IPS-18a (cell line): ENCODE data around the gene GOLGB1.

Experiments used
- H3K27ac ChIP-seq: one replicate; pipeline ENCODE4 v1.5.1; 2013; ENCODE audit warnings: low read length
- H3K27me3 ChIP-seq: one replicate; pipeline ENCODE4 v1.6.1; 2013; ENCODE audit warnings: mild to moderate bottlenecking, low read length; ENCODE audit not compliant: control insufficient read depth, insufficient read depth
- H3K36me3 ChIP-seq: one replicate; pipeline ENCODE4 v1.6.1; 2013; ENCODE audit warnings: low read depth, low read length; ENCODE audit not compliant: control insufficient read depth
- H3K4me1 ChIP-seq: one replicate; pipeline ENCODE4 v1.6.1; 2013; ENCODE audit warnings: low read depth, low read length; ENCODE audit not compliant: control insufficient read depth
- H3K4me3 ChIP-seq: one replicate; pipeline ENCODE4 v1.5.1; 2013; ENCODE audit warnings: low read length
- H3K9ac ChIP-seq: one replicate; pipeline ENCODE4 v1.6.1; 2013; ENCODE audit warnings: mild to moderate bottlenecking, low read length, moderate library complexity
- H3K9me3 ChIP-seq: one replicate; pipeline ENCODE4 v1.6.1; 2013; ENCODE audit warnings: low read depth, low read length; ENCODE audit not compliant: control insufficient read depth

GOLGB1 gene

DNA sequence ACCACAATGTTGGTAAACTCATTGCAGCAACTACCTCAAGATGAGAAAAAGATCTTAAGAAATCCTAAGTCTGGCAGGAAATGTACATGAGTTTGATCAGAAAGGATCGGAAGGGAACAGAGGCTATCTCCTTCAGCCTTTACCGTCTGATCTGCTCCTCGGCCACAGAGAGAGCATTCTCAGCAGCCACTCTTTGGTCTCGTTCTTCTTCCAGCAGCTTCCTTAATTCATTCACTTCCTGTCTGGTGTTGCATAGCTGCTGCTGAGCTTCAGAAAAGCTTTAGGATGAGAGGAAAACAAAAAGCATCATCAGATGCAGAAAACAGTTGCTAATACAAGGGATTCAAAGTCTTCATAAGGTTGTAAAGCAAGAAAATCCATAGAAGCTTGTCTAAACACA lies 82.2 kb downstream of the GOLGB1 start:
- H3K4me3 ChIP-seq, result no peak overlapping the region
- no peaks in the 10 kb centered on the region for H3K27me3 ChIP-seq
- H3K27ac ChIP-seq, result no peak overlapping the region
- H3K9me3 ChIP-seq, result no peaks in the 10 kb centered on the region
- H3K36me3 ChIP-seq, result peaks cover 47% of the 10 kb centered on the region
- H3K4me1 ChIP-seq, result no peaks in the 10 kb centered on the region
- H3K9ac ChIP-seq, result no peak overlapping the region

DNA sequence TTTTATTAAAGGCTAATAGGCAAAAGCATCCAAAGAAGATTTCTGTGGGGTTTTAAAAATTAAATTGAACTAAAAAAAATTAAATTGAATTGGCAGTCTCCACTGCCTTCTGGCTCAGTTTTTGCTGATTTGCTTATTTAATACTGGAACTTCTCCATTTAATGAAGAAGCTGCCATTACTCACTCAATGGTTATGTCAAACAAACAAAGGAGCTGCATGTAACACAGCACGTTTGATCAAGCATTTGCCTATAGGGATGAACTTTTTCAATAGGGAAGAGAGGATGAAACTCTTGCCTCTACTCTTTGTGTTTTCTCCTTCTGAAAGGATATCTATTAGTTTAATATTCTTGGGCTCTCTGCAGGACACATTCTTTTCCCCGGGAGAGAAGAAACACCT lies 84.1 kb downstream of the GOLGB1 start:
- H3K36me3 ChIP-seq, result peaks cover 47% of the 10 kb centered on the region
- no peaks in the 10 kb centered on the region for H3K4me1 ChIP-seq
- no peak overlapping the region for H3K27ac ChIP-seq
- H3K4me3 ChIP-seq, result no peak overlapping the region
- no peaks in the 10 kb centered on the region for H3K9me3 ChIP-seq
- no peaks in the 10 kb centered on the region for H3K27me3 ChIP-seq
- no peak overlapping the region for H3K9ac ChIP-seq

DNA sequence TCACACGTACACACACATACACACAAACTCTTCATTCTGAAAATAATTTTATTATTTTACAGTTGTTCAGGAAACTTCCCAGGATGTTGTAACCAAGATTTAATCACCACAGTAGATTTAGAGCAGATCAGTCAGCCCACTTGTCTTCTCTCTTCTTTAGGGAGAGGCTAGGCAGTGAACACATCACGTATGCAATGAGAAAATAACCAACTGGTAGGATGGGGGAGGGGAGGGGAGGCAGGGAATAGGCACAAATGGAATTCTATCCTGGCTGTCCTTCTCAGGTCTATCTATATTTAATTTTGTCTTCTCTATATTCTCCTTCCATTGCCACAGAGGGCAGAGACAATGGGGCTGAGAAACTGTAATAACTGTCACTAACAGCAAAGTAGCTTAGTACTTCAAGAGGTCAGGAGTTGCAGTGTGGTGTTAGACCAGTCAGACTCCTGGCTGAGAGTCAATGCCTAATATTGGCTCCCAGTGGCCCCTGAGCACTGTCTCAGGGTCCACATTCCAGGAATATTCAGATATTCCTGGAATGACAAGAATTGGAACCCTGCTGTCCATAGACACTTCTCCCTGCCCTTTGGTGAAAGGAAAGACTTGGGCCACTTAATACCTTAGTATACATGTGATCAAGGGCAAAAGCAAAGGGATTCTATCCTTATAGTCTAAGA lies 86.2 kb downstream of the GOLGB1 start:
- peaks cover 47% of the 10 kb centered on the region for H3K36me3 ChIP-seq
- no peaks in the 10 kb centered on the region for H3K9me3 ChIP-seq
- no peaks in the 10 kb centered on the region for H3K27me3 ChIP-seq
- H3K9ac ChIP-seq, result no peak overlapping the region
- no peaks in the 10 kb centered on the region for H3K4me1 ChIP-seq
- H3K27ac ChIP-seq, result no peak overlapping the region
- no peak overlapping the region for H3K4me3 ChIP-seq

DNA sequence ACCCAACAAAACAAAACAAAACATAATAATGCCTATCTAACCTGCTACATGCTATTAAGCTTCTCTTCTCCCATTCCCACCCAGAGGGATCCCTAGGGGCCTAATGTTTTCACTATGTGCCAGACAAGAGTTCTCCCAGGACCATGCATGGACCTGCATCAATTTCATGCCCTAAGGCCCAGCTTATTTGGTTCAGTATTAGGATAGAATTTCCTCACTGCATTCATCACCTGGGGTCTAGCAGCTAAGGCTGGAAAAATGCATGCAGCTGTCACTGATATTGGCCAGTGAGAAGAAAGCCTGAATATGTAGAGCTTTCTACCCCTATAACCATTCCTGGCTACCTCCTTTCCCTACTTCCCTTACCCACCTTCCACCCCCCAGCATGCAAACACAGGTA lies 86.8 kb downstream of the GOLGB1 start:
- Histone ChIP-seq H3K27ac (no peak overlapping the region), H3K9me3 (no peaks in the 10 kb centered on the region), H3K4me3 (no peak overlapping the region), H3K9ac (no peak overlapping the region), H3K27me3 (no peaks in the 10 kb centered on the region), H3K36me3 (peaks cover 44% of the 10 kb centered on the region), H3K4me1 (no peaks in the 10 kb centered on the region)

DNA sequence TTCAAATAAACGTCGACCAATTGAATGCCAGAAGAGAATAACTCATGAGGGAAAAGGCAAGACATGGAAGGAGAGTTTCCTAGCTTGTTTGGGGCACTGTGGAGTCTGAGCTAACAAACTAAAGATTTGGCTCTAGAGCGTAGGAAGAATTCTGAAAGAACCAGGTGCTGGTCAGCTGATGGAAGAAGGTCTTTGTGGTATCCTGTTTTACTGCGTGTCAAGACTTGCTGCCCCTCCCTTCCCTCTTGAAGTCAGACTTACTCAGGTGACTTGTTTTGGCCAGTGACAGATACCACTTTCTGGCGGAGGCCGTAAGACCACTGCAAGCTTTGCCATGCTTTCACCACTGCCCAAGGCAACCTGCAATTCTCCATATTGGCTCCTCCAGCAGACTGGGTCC lies 88.2 kb downstream of the GOLGB1 start:
- Histone ChIP-seq H3K4me1 (no peaks in the 10 kb centered on the region), H3K4me3 (no peak overlapping the region), H3K27me3 (no peaks in the 10 kb centered on the region), H3K9me3 (no peaks in the 10 kb centered on the region), H3K27ac (no peak overlapping the region), H3K9ac (no peak overlapping the region), H3K36me3 (peaks cover 31% of the 10 kb centered on the region)

DNA sequence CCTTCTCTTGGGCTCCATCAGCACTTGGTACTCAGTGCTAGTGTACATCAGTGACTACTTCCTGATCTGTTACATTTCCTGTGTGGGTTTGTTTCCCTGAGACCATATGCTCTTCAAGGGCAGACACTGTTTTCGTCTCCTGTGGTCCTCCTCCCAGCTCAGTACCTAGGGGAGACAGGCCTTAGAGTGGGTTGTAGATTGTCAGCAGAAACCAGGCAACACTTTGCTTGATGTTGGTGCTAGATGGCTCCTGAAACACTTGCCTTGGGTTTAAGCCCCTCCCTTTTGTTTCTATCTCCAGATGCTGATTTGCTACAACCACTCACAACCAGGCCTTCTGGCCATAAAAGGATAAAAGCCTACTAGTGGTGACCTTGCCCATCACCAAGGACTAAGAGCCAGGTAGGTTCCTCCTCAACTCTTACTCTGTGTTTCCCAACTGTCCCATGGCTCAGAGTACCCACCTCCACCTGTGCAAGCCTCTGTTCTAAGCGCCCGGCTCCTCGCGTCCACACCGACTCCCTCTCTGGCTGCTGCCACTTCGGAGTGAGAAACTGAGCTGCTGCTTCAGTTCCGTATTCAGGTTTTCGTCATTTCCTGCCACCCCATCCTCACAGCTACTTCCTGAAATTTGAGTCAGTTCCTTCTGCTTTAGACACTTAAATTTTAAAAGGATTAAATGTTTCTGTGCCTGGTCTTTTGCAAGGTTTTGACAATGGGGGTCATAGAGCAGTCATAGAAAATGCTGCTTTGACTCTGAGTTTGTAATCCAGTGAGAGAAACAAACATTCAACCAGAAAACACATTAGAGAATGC lies 89.0 kb downstream of the GOLGB1 start, which contains the start of gene HCLS1:
Gene HCLS1, minus strand, starts transcription at position 548 of the 816 bp plus-strand sequence. CDS start 2,556 bp downstream, outside the sequence.
- Histone ChIP-seq H3K9me3 (no peaks in the 10 kb centered on the region), H3K9ac (no peak within 1 kb of the TSS), H3K27me3 (no peaks in the 10 kb centered on the region), H3K4me1 (no peaks in the 10 kb centered on the region), H3K4me3 (no peak within 1 kb of the TSS), H3K36me3 (peaks cover 23% of the 10 kb centered on the region), H3K27ac (no peak within 1 kb of the TSS)

DNA sequence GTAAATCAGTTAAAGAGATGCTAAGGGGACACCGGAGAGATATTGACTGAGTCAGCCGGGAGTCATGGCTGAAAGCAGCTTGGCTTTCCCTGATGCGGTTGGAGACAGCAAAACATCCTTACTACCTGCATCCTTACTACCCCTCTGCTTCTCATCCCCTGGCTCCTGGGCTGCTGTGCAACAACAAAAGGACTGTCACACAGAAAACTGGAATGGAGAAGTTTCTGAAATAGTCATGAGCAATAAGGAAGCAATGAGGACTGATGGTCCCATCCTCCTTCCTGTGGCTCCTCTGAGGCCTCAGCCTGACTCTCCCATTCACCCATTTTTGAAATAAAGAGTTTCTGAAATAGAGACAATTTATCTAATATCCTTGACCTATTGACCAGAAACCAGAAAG lies 90.0 kb downstream of the GOLGB1 start:
- Histone ChIP-seq H3K9ac (no peak overlapping the region), H3K36me3 (peaks cover 16% of the 10 kb centered on the region), H3K27me3 (no peaks in the 10 kb centered on the region), H3K9me3 (no peaks in the 10 kb centered on the region), H3K4me1 (no peaks in the 10 kb centered on the region), H3K4me3 (no peak overlapping the region), H3K27ac (no peak overlapping the region)

DNA sequence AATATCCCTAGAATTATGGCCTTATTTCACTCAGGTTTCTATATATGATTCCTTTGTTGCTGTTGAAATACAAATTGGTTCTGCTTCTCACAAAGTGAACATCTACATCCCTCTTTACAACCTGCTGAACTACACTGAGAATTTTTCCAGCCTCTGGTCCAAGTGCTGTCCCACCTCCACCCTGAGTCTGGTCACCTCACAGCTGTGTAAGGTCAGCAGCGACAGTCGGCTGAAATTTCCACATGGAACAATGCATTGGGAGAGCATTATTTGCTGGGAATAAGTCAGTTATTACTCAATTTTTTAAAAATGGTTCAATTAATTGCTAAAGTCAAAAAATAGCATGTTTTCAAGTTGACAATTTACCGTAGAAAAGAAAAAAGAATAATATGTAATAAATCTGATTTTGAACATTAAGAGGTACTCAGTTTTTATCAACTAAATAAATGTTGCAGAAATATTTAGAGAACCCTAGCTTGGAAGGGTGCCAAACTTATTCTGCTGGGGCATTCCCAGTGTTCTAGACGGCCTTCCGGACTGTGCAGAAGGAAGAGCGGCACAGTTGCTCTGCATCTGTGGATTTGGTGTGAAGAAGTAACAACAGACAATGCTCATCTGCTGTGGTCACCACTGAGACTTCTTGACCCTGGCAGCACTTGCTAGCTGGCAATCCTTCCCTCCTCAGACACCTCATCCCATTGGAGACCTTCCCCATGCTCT lies 90.7 kb downstream of the GOLGB1 start:
- Histone ChIP-seq H3K36me3 (peaks cover 9% of the 10 kb centered on the region), H3K4me1 (no peaks in the 10 kb centered on the region), H3K9me3 (no peaks in the 10 kb centered on the region), H3K4me3 (no peak overlapping the region), H3K9ac (no peak overlapping the region), H3K27me3 (no peaks in the 10 kb centered on the region), H3K27ac (no peak overlapping the region)

DNA sequence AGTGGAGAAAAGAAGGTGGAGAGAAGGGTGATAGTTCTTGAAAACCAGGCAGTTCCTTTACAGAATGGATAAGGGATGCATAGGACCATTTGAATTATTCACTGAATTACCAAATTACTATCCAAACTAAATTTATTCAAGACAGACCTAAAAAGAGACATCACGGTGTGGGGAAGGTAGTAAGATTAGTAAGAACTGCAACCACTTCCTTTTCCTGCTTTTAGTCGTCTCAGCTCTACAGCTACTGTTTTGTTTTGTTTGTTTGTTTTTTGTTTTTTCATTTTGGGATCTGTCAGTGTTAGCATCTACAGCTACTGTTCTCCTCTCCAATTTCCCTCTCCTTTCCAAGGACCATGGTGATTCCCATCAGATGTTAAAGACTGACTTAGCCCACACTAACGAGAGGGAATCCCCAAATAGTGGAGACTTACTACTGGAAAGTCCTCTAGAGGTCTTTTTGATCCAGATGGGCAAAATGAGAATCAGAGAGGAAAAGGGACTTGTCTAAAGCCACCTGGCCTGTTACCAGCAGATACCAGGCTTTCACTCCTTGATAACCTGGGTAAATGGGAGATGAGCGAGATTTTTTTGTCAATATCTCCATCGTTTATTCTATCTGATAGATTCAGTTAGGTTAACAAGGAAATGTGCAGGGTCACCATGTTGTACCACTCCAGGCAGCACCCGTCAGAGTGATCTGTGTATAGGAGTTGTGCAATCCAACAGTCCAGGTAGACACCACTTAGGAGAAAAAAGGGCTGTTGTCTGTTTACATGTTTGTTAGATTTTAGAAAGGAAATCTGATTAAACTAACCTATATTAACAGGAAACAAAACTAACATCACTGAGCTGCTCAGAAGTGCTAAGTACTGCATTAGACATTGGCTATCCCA lies 94.8 kb downstream of the GOLGB1 start:
- no peak overlapping the region for H3K4me3 ChIP-seq
- no peak overlapping the region for H3K27ac ChIP-seq
- H3K4me1 ChIP-seq, result no peaks in the 10 kb centered on the region
- H3K9me3 ChIP-seq, result no peaks in the 10 kb centered on the region
- no peak overlapping the region for H3K9ac ChIP-seq
- no peaks in the 10 kb centered on the region for H3K27me3 ChIP-seq
- H3K36me3 ChIP-seq, result no peaks in the 10 kb centered on the region

DNA sequence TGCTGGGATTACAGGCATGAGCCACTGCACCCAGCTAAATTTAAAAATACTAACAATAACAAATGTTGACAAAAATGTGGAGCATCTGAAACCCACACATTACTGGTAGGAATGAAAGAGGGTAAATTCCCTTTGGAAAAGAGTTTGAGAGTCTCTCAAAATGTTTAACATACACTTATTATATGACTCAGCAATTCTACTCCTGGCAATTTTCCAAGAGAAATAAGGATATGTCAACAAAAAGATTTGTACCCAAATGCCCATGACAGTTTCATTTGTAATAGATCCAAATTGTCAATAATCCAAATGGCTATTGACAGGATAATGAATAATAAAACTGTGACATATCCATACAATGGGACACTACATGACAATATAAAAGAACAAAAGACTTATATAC lies 97.9 kb downstream of the GOLGB1 start:
- Histone ChIP-seq H3K9ac (no peak overlapping the region), H3K36me3 (no peaks in the 10 kb centered on the region), H3K4me3 (no peak overlapping the region), H3K27ac (no peak overlapping the region), H3K9me3 (no peaks in the 10 kb centered on the region), H3K4me1 (no peaks in the 10 kb centered on the region), H3K27me3 (no peaks in the 10 kb centered on the region)

DNA sequence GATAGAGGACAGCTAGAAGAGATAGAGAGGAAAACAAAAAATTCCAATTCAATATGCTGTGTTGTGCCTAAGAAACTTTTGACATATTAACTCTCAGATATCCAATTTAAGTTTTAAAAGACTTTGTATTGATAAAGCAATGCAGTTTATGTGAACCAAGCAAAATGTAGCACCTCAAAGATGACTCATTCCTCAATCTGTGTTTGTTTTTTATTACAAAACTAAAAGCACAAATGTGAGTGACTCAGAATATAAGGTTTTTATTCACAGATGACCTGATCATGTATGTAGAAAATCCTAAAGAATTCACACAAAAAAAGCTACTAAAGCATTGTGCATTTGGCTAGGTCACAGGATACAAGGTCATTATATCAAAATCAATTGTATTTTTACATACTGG lies 99.9 kb downstream of the GOLGB1 start:
- Histone ChIP-seq H3K27me3 (no peaks in the 10 kb centered on the region), H3K9me3 (no peaks in the 10 kb centered on the region), H3K4me3 (no peak overlapping the region), H3K4me1 (no peaks in the 10 kb centered on the region), H3K9ac (no peak overlapping the region), H3K27ac (no peak overlapping the region), H3K36me3 (no peaks in the 10 kb centered on the region)
